Immature natural killer cell (primary cell): ENCODE data around the gene ENOX1. TPM values are rescaled to one million over a fixed set of nuclear protein-coding genes. Genes with fewer than 3 reads are reported as not detected.

Experiments used
- DNase-seq, 3 donors: peaks; one replicate each; pipeline ENCODE4 v3.0.0; 2022; ENCODE audit warnings: mixed read lengths in 1 of 3
- H3K27ac Mint-ChIP-seq, 6 donors: one replicate each; pipeline ENCODE4 v1.8.0; 2020; ENCODE audit warnings: mixed read lengths in 6 of 6, mild to moderate bottlenecking in 5 of 6, inconsistent platforms in 4 of 6, moderate library complexity in 3 of 6
- H3K27me3 Mint-ChIP-seq, 3 donors: one replicate each; pipeline ENCODE4 v1.8.0; 2020 to 2021; ENCODE audit warnings: low read depth in 3 of 3, mild to moderate bottlenecking in 3 of 3, mixed read lengths in 3 of 3, moderate library complexity in 3 of 3, inconsistent platforms in 1 of 3
- H3K36me3 Mint-ChIP-seq, 3 donors: one replicate each; pipeline ENCODE4 v1.8.0; 2020; ENCODE audit warnings: mixed read lengths in 3 of 3, inconsistent platforms in 2 of 3, mild to moderate bottlenecking in 2 of 3
- H3K4me1 Mint-ChIP-seq, 2 donors: one replicate each; pipeline ENCODE4 v1.8.0; 2020; ENCODE audit warnings: inconsistent platforms in 2 of 2, mild to moderate bottlenecking in 2 of 2, mixed read lengths in 2 of 2, moderate library complexity in 1 of 2
- H3K4me3 Mint-ChIP-seq, 5 donors: one replicate each; pipeline ENCODE4 v1.8.0; 2020; ENCODE audit warnings: mild to moderate bottlenecking in 5 of 5, mixed read lengths in 5 of 5, inconsistent platforms in 3 of 5, moderate library complexity in 3 of 5
- H3K9me3 Mint-ChIP-seq, 6 donors: one replicate each; pipeline ENCODE4 v1.8.0; 2020; ENCODE audit warnings: mild to moderate bottlenecking in 6 of 6, mixed read lengths in 6 of 6, inconsistent platforms in 4 of 6, moderate library complexity in 3 of 6
- polyA plus RNA-seq, 3 donors: library from polyadenylated mRNA; unstranded; fragments of 300-500 nt; fragmentation: Illumina TruSeq; gene quantifications; one replicate each; pipeline ENCODE4 v1.2.3, GENCODE V29; 2021

The ENOX1 gene
- polyA plus RNA-seq, 3 donors from 2014 or later = not detected

- Mint-ChIP-seq H3K4me1 (no peaks in the 10 kb centered on the region), H3K9me3 (peaks cover 0 to 14% (median 0%) of the 10 kb centered on the region in 6 donors), H3K4me3 (no peak overlapping the region), H3K36me3 (no peaks in the 10 kb centered on the region), H3K27ac (no peak overlapping the region), H3K27me3 (peaks cover 0 to 3% (median 0%) of the 10 kb centered on the region in 3 donors)
- DNase-seq = no peak
Measured at GRCh38 chr13:43478902-43479301, 307.9 kb downstream of the ENOX1 start.

DNA sequence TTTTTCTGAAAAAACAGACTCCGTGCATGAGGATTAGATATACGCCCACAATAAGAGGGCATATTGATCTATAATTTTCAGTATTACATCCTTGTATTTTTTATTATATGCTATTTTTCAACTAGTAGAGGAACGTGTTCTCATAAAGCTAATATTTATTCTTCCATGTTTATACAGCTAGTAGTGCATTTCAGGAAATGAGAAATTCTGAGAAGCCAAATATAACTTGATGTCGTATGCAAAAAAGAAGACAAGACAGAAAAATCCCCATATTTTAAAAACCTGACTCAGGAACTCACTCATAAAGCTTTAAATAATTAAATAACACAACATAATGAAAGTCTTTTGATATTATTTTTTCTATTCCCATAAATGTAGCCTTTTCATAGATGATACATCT lies 308.6 kb downstream of the ENOX1 start:
- Mint-ChIP-seq H3K36me3 (no peaks in the 10 kb centered on the region), H3K4me1 (no peaks in the 10 kb centered on the region), H3K9me3 (peaks cover 0 to 17% (median 0%) of the 10 kb centered on the region in 6 donors), H3K27ac (no peak overlapping the region), H3K27me3 (peaks cover 0 to 5% (median 3%) of the 10 kb centered on the region in 3 donors), H3K4me3 (no peak overlapping the region)
- no peak for DNase-seq

- H3K9me3 Mint-ChIP-seq = peaks cover 0 to 11% (median 0%) of the 10 kb centered on the region in 6 donors
- H3K36me3 Mint-ChIP-seq = no peaks in the 10 kb centered on the region
- H3K4me3 Mint-ChIP-seq = no peak overlapping the region
- H3K27ac Mint-ChIP-seq = no peak overlapping the region
- peaks cover 0 to 9% (median 3%) of the 10 kb centered on the region in 3 donors for H3K27me3 Mint-ChIP-seq
- no peak for DNase-seq
- H3K4me1 Mint-ChIP-seq = no peaks in the 10 kb centered on the region
Measured at GRCh38 chr13:43475140-43475539, 311.6 kb downstream of the ENOX1 start.

GRCh38 chr13:43473437-43473836 lies 313.3 kb downstream of the ENOX1 start:
- Mint-ChIP-seq H3K27ac (no peak overlapping the region), H3K36me3 (no peaks in the 10 kb centered on the region), H3K4me1 (no peaks in the 10 kb centered on the region), H3K9me3 (peaks cover 0 to 6% (median 0%) of the 10 kb centered on the region in 6 donors), H3K4me3 (no peak overlapping the region), H3K27me3 (peaks cover 0 to 9% (median 0%) of the 10 kb centered on the region in 3 donors)
- DNase-seq = no peak

GRCh38 chr13:43472980-43473379 lies 313.8 kb downstream of the ENOX1 start:
- H3K27ac Mint-ChIP-seq = no peak overlapping the region
- no peaks in the 10 kb centered on the region for H3K4me1 Mint-ChIP-seq
- H3K9me3 Mint-ChIP-seq = peaks cover 0 to 6% (median 0%) of the 10 kb centered on the region in 6 donors
- peaks cover 0 to 11% (median 0%) of the 10 kb centered on the region in 3 donors for H3K27me3 Mint-ChIP-seq
- no peak overlapping the region for H3K4me3 Mint-ChIP-seq
- no peaks in the 10 kb centered on the region for H3K36me3 Mint-ChIP-seq
- no peak for DNase-seq

DNA sequence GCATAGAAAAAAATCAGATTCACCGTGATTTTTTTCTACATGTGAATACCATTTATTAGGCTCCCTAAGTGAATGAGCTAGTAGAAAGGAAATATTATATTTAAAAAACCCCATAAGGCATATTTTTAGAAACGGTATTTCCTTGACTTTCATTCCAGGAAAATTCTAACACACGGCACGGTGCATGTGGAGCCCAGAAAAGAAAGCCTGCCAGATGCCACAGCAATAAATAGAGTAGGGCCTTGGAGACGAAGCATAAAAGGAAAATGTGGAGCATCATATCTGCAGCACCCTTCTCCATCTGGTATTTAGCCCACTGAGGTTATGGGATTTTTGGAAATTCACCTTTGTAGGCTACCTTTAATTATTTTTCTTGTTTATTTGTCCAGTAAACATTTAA lies 314.4 kb downstream of the ENOX1 start:
- H3K36me3 Mint-ChIP-seq = no peaks in the 10 kb centered on the region
- no peak for DNase-seq
- no peaks in the 10 kb centered on the region for H3K4me1 Mint-ChIP-seq
- H3K27ac Mint-ChIP-seq = no peak overlapping the region
- peaks cover 0 to 3% (median 0%) of the 10 kb centered on the region in 6 donors for H3K9me3 Mint-ChIP-seq
- peaks cover 0 to 11% (median 0%) of the 10 kb centered on the region in 3 donors for H3K27me3 Mint-ChIP-seq
- no peak overlapping the region for H3K4me3 Mint-ChIP-seq

DNA sequence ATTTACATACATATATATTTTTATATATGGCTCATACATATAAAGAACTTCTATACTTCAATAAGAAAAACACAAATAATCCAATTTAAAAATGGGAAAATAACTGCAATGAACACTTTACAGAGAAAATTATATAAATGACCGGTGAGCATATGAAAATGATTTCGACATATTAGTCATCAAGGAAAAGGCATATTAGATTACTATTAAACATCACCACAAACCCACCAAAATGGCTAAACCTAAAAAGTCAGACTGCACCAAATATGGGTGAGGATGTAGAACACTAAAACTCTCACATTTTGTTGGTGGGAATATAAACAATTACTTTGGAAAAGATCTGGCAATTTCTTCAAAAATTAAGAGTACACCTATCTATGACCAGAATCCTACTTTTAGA lies 316.2 kb downstream of the ENOX1 start:
- no peak for DNase-seq
- Mint-ChIP-seq H3K27me3 (peaks cover 0 to 11% (median 1%) of the 10 kb centered on the region in 3 donors), H3K36me3 (no peaks in the 10 kb centered on the region), H3K4me3 (no peak overlapping the region), H3K4me1 (no peaks in the 10 kb centered on the region), H3K27ac (no peak overlapping the region), H3K9me3 (peaks cover 0 to 3% (median 0%) of the 10 kb centered on the region in 6 donors)

DNA sequence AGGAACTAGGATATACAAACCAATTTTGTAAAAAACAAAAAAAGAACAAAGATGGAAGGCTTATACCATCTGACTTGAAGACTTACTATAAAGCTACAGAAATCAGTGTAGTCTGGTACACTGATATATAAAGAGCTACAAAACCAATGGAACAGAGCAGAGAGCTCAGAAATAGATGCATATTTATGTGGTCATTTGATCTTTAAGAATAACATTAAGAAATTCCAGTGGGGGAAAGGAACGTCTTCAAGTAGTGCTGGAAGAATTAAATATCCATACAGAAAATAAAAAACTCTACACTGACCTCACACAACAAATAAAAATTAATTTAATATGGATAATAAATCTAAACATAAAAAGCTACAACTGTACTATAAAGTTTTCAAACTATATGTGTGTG lies 317.0 kb downstream of the ENOX1 start:
- Mint-ChIP-seq H3K4me3 (no peak overlapping the region), H3K4me1 (no peaks in the 10 kb centered on the region), H3K27me3 (peaks cover 0 to 11% (median 2%) of the 10 kb centered on the region in 3 donors), H3K27ac (no peak overlapping the region), H3K36me3 (no peaks in the 10 kb centered on the region), H3K9me3 (peaks cover 0 to 3% (median 0%) of the 10 kb centered on the region in 6 donors)
- no peak for DNase-seq

DNA sequence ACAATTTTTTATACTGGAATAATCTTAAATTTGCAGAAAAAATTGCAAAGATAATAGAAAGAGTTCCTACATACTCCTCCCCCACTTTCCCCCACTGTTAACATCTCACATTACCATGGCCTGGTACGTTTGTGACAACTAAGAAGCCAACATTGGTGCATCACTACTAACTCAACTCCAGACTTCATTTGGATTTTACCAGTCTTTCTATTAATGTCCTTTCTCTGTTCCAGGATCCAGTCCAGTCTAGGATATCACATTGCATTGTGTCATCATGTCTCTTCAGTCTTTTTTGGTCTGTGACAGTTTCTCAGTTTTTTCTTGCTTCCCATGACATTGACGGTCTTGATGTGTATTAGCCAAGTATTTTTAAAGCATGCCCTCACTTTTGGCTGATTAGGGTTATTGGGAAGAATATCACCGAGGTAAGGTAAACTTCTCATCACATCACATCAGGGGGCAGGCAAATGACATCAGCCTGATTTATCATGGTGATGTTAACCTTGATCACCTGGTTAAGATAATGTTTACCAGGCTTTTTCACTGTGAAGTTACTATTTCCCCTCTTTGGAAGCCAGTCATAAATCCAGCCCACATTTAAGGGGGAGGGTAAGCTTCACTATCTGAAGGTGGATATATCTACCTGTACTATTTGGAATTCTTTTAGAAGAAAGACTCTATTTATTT lies 322.1 kb downstream of the ENOX1 start:
- Mint-ChIP-seq H3K4me1 (no peaks in the 10 kb centered on the region), H3K27ac (no peak overlapping the region), H3K36me3 (no peaks in the 10 kb centered on the region), H3K4me3 (no peak overlapping the region), H3K9me3 (no peaks in the 10 kb centered on the region), H3K27me3 (peaks cover 0 to 3% (median 2%) of the 10 kb centered on the region in 3 donors)
- DNase-seq = no peak

GRCh38 chr13:43448605-43449336 lies 338.0 kb downstream of the ENOX1 start:
- Mint-ChIP-seq H3K36me3 (no peaks in the 10 kb centered on the region), H3K27ac (no peak overlapping the region), H3K4me3 (no peak overlapping the region), H3K9me3 (no peaks in the 10 kb centered on the region), H3K27me3 (peaks cover 0 to 3% (median 0%) of the 10 kb centered on the region in 3 donors), H3K4me1 (no peaks in the 10 kb centered on the region)
- no peak for DNase-seq

- no peaks in the 10 kb centered on the region for H3K4me1 Mint-ChIP-seq
- no peak overlapping the region for H3K27ac Mint-ChIP-seq
- H3K36me3 Mint-ChIP-seq = no peaks in the 10 kb centered on the region
- no peaks in the 10 kb centered on the region for H3K9me3 Mint-ChIP-seq
- H3K4me3 Mint-ChIP-seq = no peak overlapping the region
- H3K27me3 Mint-ChIP-seq = peaks cover 0 to 3% (median 2%) of the 10 kb centered on the region in 3 donors
- no peak for DNase-seq
Measured at GRCh38 chr13:43446126-43446525, 340.6 kb downstream of the ENOX1 start.

DNA sequence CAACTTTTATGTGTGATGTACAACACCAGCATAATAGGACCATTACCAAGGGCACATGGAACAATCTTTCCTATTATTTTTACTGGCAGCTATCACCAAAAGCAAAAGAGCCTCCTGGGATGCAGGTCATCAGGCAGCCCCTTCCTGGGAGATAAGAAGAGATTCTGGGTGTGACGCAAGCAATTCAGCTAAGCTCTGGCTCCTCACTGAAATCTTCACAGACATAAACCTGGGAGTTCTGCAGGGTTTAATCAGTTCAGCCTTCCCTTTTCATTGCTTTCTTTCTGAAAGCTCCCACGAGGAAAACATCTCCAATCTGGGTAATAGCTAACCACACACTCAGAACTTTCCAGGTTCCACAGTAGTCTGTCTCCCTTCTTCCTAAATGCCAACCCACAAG lies 341.1 kb downstream of the ENOX1 start:
- no peak for DNase-seq
- Mint-ChIP-seq H3K4me1 (no peaks in the 10 kb centered on the region), H3K27ac (no peak overlapping the region), H3K36me3 (no peaks in the 10 kb centered on the region), H3K9me3 (no peaks in the 10 kb centered on the region), H3K27me3 (peaks cover 0 to 3% (median 2%) of the 10 kb centered on the region in 3 donors), H3K4me3 (no peak overlapping the region)

DNA sequence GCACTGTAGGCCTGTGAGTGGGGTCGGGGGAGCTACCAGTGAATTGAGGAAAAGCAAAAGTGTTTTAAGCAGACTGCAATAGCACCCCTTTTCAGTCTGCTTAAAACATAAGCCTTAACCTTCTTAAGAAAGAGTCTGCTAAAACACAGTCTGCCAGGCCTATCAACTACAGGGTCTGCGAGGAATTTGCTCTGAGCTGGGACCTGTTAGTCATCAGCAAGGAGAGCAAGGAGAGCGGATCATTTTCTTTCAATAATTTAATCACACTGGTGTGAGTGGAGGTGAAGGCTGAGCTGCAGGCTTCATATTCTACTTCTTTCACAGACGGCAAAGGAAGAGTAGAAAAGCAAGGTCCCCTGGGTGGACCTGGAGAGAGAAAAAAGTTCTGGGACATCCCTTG lies 342.7 kb downstream of the ENOX1 start:
- Mint-ChIP-seq H3K9me3 (no peaks in the 10 kb centered on the region), H3K36me3 (no peaks in the 10 kb centered on the region), H3K4me3 (no peak overlapping the region), H3K4me1 (no peaks in the 10 kb centered on the region), H3K27ac (no peak overlapping the region), H3K27me3 (peaks cover 0 to 2% (median 2%) of the 10 kb centered on the region in 3 donors)
- no peak for DNase-seq

DNA sequence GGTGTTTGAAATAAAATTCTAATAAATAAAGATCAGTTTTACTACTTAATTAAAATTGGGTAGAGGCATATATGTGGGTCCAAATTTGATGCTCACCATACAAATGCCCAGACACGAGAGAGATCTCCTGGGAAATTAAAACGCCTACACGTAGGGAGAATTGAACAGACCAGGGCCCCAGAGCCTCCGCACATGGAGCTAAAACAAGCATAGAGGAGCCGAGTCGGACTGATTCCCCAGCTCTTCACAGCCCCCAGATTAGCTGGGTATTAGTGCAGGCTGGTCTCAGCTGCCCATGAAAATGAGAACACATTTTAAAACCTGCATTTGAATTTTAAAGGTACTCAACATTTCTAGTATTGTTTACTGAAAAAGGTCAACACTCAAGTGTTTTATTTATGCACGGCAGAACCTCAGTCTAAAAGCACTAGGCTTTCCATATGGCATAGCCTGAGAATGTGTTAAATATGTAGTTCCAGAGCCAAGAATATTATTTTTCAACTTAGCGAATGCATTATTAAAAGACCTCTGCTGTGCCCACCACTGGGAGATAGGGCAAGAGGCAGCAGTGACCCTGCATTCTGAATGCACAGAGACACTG lies 344.8 kb downstream of the ENOX1 start:
- no peak overlapping the region for H3K27ac Mint-ChIP-seq
- no peak overlapping the region for H3K4me3 Mint-ChIP-seq
- no peaks in the 10 kb centered on the region for H3K36me3 Mint-ChIP-seq
- H3K4me1 Mint-ChIP-seq = no peaks in the 10 kb centered on the region
- no peak for DNase-seq
- peaks cover 0 to 2% (median 2%) of the 10 kb centered on the region in 3 donors for H3K27me3 Mint-ChIP-seq
- H3K9me3 Mint-ChIP-seq = no peaks in the 10 kb centered on the region
